WTC11 (cell line): ENCODE results near the gene SENP7. TPM values are rescaled to one million over a fixed set of nuclear protein-coding genes. Genes with fewer than 3 reads are reported as not detected.
A peak's percentile ranks its signal among the peaks of the same experiment; 100 is the strongest.

ENCODE experiments used
- ATAC-seq: fragments of 200-7000 bp; cut with Tn5 transposase; 2 replicates; pipeline ENCODE4 v1.10.0; 2021; ENCODE audit warnings: mild to moderate bottlenecking, moderate library complexity
- CTCF ChIA-PET: fragments of 300-600 bp; sonication (Branson Sonifier 250); formaldehyde crosslinking; loops from one replicate; lab custom pipeline; 2021; ENCODE audit warnings: antibody characterized with exemption; lab: Charles Lee
- POLR2A ChIA-PET: fragments of 350-600 bp; sonication (Branson Sonifier 250); formaldehyde crosslinking; loops from one replicate; lab custom pipeline; 2021; ENCODE audit warnings: antibody characterized with exemption; lab: Charles Lee
- DNase-seq: peaks from one replicate; pipeline ENCODE4 v3.0.0; 2021; ENCODE audit warnings: low spot score
- H3K27ac Mint-ChIP-seq: 2 replicates; pipeline ENCODE4 v1.8.0; 2021; ENCODE audit warnings: mixed read lengths
- H3K27me3 Mint-ChIP-seq: 2 replicates; pipeline ENCODE4 v1.8.0; 2021; ENCODE audit warnings: low read depth, mild to moderate bottlenecking, moderate library complexity, mixed read lengths
- H3K36me3 Mint-ChIP-seq: 2 replicates; pipeline ENCODE4 v1.8.0; 2021; ENCODE audit warnings: mixed read lengths
- H3K4me1 Mint-ChIP-seq: 2 replicates; pipeline ENCODE4 v1.8.0; 2022; ENCODE audit warnings: mixed read lengths
- H3K4me3 Mint-ChIP-seq: 2 replicates; pipeline ENCODE4 v1.8.0; 2021; ENCODE audit warnings: mild to moderate bottlenecking, moderate library complexity, mixed read lengths
- H3K9me3 Mint-ChIP-seq: 2 replicates; pipeline ENCODE4 v1.8.0; 2021; ENCODE audit warnings: mixed read lengths
- CBFB ChIP-seq: sonication (generic); formaldehyde crosslinking; IDR thresholded peaks from 2 replicates; pipeline ENCODE4 v1.8.1; 2022; ENCODE audit warnings: mild to moderate bottlenecking, low read depth, missing genetic modification reagents
- CREM ChIP-seq: sonication (generic); formaldehyde crosslinking; IDR thresholded peaks from 2 replicates; pipeline ENCODE4 v1.8.1; 2022; ENCODE audit warnings: mild to moderate bottlenecking, missing genetic modification reagents, moderate library complexity
- ELF4 ChIP-seq: sonication (generic); formaldehyde crosslinking; IDR thresholded peaks from 2 replicates; pipeline ENCODE4 v1.8.1; 2022; ENCODE audit warnings: low read depth, mild to moderate bottlenecking, moderate library complexity, missing genetic modification reagents
- FOXK1 ChIP-seq: sonication (generic); formaldehyde crosslinking; IDR thresholded peaks from 2 replicates; pipeline ENCODE4 v1.8.0; 2022; ENCODE audit warnings: mild to moderate bottlenecking, moderate library complexity, missing genetic modification reagents
- IRF2 ChIP-seq: sonication (generic); formaldehyde crosslinking; IDR thresholded peaks from 2 replicates; pipeline ENCODE4 v1.8.0; 2022; ENCODE audit warnings: low read depth, missing genetic modification reagents, borderline replicate concordance
- JUN ChIP-seq: sonication (generic); formaldehyde crosslinking; IDR thresholded peaks from 2 replicates; pipeline ENCODE4 v1.8.0; 2023; ENCODE audit warnings: mild to moderate bottlenecking, missing genetic modification reagents
- MYBL2 ChIP-seq: sonication (generic); formaldehyde crosslinking; IDR thresholded peaks from 2 replicates; pipeline ENCODE4 v1.8.1; 2023; ENCODE audit warnings: mild to moderate bottlenecking, moderate library complexity, missing genetic modification reagents
- NR3C1 ChIP-seq: sonication (generic); formaldehyde crosslinking; conservative IDR thresholded peaks from 2 replicates; pipeline ENCODE4 v1.8.1; 2023; ENCODE audit warnings: low read depth, mild to moderate bottlenecking, missing genetic modification reagents
- OVOL2 ChIP-seq: fragments of 250-450 bp; sonication (Bioruptor Pico); IDR thresholded peaks from 2 replicates; pipeline ENCODE4 v1.9.0; 2021; ENCODE audit warnings: mild to moderate bottlenecking, borderline replicate concordance
- RELA ChIP-seq: sonication (generic); formaldehyde crosslinking; IDR thresholded peaks from 2 replicates; pipeline ENCODE4 v1.8.1; 2022; ENCODE audit warnings: missing genetic modification reagents, mild to moderate bottlenecking, borderline replicate concordance
- SMAD4 ChIP-seq: sonication (generic); formaldehyde crosslinking; IDR thresholded peaks from 2 replicates; pipeline ENCODE4 v1.8.0; 2022; ENCODE audit warnings: mild to moderate bottlenecking, missing genetic modification reagents
- SOX15 ChIP-seq: fragments of 250-450 bp; sonication (Bioruptor Pico); IDR thresholded peaks from 2 replicates; pipeline ENCODE4 v1.9.0; 2021; ENCODE audit warnings: mild to moderate bottlenecking
- ZNF232 ChIP-seq: sonication (generic); formaldehyde crosslinking; IDR thresholded peaks from 2 replicates; pipeline ENCODE4 v1.8.0; 2022; ENCODE audit warnings: mild to moderate bottlenecking, missing genetic modification reagents
- ZNF263 ChIP-seq: sonication (generic); formaldehyde crosslinking; IDR thresholded peaks from 2 replicates; pipeline ENCODE4 v1.8.1; 2022; ENCODE audit warnings: low read depth, mild to moderate bottlenecking, moderate library complexity, missing genetic modification reagents
- total RNA-seq: library from RNA; stranded (reverse); gene quantifications from 3 replicates; pipeline ENCODE4 v1.2.3, GENCODE V29; 2021
- TF ChIP-seq, protein P1 (sequence below): fragments of 250-450 bp; sonication (Bioruptor Pico); IDR thresholded peaks from 2 replicates; pipeline ENCODE4 v1.9.0; 2021; ENCODE audit warnings: moderate library complexity, mild to moderate bottlenecking, inconsistent platforms, borderline replicate concordance
- TF ChIP-seq, protein P2 (sequence below): fragments of 250-450 bp; sonication (Bioruptor Pico); IDR thresholded peaks from 2 replicates; pipeline ENCODE4 v1.9.0; 2021; ENCODE audit warnings: mild to moderate bottlenecking
- TF ChIP-seq, protein P3 (sequence below): sonication (generic); formaldehyde crosslinking; IDR thresholded peaks from 2 replicates; pipeline ENCODE4 v1.8.0; 2022; ENCODE audit warnings: missing genetic modification reagents
- TF ChIP-seq, protein P4 (sequence below): sonication (generic); formaldehyde crosslinking; IDR thresholded peaks from 2 replicates; pipeline ENCODE4 v1.8.1; 2023; ENCODE audit warnings: mild to moderate bottlenecking, missing genetic modification reagents
- TF ChIP-seq, protein P5 (sequence below): fragments of 250-450 bp; sonication (Bioruptor Pico); conservative IDR thresholded peaks from 2 replicates; pipeline ENCODE4 v1.9.0; 2021; ENCODE audit warnings: mild to moderate bottlenecking
- TF ChIP-seq, protein P6 (sequence below): sonication (generic); formaldehyde crosslinking; IDR thresholded peaks from 2 replicates; pipeline ENCODE4 v1.8.0; 2022; ENCODE audit warnings: mild to moderate bottlenecking, missing genetic modification reagents
- TF ChIP-seq, protein P7 (sequence below): sonication (generic); formaldehyde crosslinking; IDR thresholded peaks from 2 replicates; pipeline ENCODE4 v1.8.1; 2023; ENCODE audit warnings: mild to moderate bottlenecking, missing genetic modification reagents, borderline replicate concordance

The SENP7 gene
- total RNA-seq, 1 experiment from 2014 or later: 10.5 TPM

DNA sequence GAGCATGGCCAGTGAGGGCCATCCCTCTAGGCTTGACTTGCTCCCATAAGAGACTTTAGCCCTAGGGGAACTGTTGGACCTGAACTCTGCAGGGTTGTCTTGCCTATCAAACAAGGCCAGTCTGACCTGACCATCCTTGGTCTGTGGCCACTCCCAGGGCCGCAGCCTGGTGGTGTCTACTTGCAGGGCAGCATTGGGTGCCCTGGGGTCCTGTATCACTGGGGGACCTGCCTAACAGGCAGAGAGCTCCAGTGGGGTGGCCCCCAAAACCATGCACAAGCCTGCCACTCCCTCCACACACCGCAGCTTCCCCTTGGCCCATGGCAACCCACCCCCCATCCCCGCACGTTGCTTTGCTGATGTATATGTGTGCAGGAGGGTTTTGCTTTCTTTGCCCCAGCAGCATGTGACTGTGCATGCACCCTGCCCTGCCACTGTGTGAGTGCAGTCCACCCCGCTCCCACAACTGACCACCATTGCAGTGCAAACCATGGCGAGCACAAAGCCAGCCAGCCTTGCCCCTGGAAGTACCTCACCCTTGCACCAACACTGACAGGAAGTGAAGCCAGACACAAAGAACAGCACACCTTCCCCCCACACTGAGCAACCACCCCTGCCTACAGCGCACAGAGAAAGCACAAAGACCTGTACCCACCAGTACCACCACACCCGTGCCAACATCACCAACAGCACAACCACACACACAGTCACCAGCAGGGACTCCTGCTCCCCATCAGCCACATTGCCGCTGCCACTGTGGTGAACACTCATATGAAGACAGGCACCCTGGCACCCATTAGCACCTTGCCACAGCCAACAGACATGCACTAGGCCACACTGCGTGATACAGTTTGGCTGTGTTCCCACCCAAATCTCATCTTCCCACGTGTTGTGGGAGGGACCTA is 88.8 kb downstream of the SENP7 start:
- Mint-ChIP-seq H3K36me3 (peaks cover 17% of the 10 kb centered on the region), H3K4me1 (no peaks in the 10 kb centered on the region), H3K27ac (peak overlapping the region; percentile 9; the same call in 1 of the 2 replicates), H3K9me3 (peaks cover 49% of the 10 kb centered on the region)
- ChIA-PET CTCF (no interaction called here), POLR2A (interaction anchor here (0.6 kb wide), 1 partner anchor 599 kb away, joined by 3 read pairs; no protein-coding TSS in a partner anchor)
- TF ChIP-seq RELA (CRISPR knock-in tag) (no peak), CBFB (no peak), SMAD4 (no peak), SOX15 (no peak), FOXK1 (CRISPR knock-in tag) (no peak), ELF4 (CRISPR knock-in tag) (no peak), ZNF232 (CRISPR knock-in tag) (no peak), NR3C1 (CRISPR knock-in tag) (no peak), MYBL2 (no peak), CREM (no peak), IRF2 (CRISPR knock-in tag) (no peak)
- TF ChIP-seq, protein P1, sequence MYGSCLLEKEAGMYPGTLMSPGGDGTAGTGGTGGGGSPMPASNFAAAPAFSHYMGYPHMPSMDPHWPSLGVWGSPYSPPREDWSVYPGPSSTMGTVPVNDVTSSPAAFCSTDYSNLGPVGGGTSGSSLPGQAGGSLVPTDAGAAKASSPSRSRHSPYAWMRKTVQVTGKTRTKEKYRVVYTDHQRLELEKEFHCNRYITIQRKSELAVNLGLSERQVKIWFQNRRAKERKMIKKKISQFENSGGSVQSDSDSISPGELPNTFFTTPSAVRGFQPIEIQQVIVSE (CRISPR knock-in tag): no peak
- TF ChIP-seq, protein P2, sequence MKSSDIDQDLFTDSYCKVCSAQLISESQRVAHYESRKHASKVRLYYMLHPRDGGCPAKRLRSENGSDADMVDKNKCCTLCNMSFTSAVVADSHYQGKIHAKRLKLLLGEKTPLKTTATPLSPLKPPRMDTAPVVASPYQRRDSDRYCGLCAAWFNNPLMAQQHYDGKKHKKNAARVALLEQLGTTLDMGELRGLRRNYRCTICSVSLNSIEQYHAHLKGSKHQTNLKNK (CRISPR knock-in tag): no peak
- TF ChIP-seq, protein P3, sequence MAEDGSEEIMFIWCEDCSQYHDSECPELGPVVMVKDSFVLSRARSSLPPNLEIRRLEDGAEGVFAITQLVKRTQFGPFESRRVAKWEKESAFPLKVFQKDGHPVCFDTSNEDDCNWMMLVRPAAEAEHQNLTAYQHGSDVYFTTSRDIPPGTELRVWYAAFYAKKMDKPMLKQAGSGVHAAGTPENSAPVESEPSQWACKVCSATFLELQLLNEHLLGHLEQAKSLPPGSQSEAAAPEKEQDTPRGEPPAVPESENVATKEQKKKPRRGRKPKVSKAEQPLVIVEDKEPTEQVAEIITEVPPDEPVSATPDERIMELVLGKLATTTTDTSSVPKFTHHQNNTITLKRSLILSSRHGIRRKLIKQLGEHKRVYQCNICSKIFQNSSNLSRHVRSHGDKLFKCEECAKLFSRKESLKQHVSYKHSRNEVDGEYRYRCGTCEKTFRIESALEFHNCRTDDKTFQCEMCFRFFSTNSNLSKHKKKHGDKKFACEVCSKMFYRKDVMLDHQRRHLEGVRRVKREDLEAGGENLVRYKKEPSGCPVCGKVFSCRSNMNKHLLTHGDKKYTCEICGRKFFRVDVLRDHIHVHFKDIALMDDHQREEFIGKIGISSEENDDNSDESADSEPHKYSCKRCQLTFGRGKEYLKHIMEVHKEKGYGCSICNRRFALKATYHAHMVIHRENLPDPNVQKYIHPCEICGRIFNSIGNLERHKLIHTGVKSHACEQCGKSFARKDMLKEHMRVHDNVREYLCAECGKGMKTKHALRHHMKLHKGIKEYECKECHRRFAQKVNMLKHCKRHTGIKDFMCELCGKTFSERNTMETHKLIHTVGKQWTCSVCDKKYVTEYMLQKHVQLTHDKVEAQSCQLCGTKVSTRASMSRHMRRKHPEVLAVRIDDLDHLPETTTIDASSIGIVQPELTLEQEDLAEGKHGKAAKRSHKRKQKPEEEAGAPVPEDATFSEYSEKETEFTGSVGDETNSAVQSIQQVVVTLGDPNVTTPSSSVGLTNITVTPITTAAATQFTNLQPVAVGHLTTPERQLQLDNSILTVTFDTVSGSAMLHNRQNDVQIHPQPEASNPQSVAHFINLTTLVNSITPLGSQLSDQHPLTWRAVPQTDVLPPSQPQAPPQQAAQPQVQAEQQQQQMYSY (CRISPR knock-in tag): no peak
- TF ChIP-seq, all 79 proteins: peak for 0
- Mint-ChIP-seq H3K27me3 (no peaks in the 10 kb centered on the region), H3K4me3 (no peak overlapping the region)
- DNase-seq: no peak
- no peak for ATAC-seq

DNA sequence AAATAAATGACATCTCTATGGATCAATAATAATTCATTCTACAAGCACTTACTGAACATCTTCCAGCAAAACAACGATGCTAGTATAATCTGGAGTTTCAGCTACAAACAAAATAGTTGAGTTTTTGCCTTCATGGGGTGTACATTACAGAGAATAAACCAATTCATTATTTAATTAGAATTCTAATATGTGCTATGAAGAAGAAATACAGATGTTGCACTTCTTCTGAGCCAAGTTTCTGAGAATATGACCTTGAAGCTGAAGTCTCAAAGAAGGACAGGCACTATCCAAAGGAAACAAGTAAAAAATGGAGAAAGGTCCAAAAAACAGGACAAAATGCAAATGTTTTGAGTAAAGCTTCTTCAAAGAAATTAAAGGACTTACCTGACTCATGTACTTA is 94.2 kb downstream of the SENP7 start:
- Mint-ChIP-seq H3K36me3 (peaks cover 7% of the 10 kb centered on the region; the same call in 1 of the 2 replicates), H3K9me3 (peaks cover 13% of the 10 kb centered on the region), H3K27me3 (no peaks in the 10 kb centered on the region), H3K27ac (no peak overlapping the region), H3K4me1 (no peaks in the 10 kb centered on the region), H3K4me3 (no peak overlapping the region)
- no peak for ATAC-seq
- POLR2A ChIA-PET: no interaction called here
- CTCF ChIA-PET: no interaction called here
- no peak for DNase-seq
- TF ChIP-seq, protein P4, sequence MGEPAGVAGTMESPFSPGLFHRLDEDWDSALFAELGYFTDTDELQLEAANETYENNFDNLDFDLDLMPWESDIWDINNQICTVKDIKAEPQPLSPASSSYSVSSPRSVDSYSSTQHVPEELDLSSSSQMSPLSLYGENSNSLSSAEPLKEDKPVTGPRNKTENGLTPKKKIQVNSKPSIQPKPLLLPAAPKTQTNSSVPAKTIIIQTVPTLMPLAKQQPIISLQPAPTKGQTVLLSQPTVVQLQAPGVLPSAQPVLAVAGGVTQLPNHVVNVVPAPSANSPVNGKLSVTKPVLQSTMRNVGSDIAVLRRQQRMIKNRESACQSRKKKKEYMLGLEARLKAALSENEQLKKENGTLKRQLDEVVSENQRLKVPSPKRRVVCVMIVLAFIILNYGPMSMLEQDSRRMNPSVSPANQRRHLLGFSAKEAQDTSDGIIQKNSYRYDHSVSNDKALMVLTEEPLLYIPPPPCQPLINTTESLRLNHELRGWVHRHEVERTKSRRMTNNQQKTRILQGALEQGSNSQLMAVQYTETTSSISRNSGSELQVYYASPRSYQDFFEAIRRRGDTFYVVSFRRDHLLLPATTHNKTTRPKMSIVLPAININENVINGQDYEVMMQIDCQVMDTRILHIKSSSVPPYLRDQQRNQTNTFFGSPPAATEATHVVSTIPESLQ (CRISPR knock-in tag): no peak
- TF ChIP-seq, protein P5, sequence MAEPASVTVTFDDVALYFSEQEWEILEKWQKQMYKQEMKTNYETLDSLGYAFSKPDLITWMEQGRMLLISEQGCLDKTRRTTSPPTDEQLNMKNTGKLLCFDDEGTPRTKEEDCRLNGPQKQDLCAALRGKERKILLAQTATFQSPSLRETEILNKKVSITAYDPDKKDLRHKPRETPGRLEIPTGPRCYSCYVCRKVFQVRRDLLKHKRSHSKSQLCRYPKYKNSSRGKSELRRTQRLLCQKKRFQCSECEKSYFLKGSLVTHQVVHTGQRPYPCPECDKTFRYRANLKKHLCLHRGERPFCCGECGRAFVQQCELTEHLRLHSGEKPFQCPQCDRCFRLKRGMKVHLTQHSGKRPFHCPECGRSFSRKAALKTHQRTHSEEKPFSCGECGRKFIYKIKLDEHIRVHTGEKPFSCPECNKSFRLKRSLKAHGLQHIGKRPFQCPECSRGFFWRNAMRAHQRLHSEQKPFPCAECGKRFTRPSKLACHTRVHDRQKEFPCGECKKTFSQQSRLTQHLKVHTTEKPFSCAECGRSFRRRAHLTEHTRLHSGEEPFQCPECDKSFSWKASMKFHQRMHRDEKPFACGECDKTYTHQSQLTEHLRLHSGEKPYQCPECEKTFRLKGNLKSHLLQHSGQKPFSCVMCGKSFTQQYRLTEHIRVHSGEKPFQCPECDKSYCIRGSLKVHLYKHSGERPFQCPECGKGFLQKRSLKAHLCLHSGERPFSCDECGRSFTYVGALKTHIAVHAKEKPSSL (CRISPR knock-in tag): no peak
- TF ChIP-seq ZNF263 (CRISPR knock-in tag) (no peak), ELF4 (CRISPR knock-in tag) (no peak), IRF2 (CRISPR knock-in tag) (no peak), OVOL2 (no peak), JUN (CRISPR knock-in tag) (no peak)
- TF ChIP-seq, protein P6, sequence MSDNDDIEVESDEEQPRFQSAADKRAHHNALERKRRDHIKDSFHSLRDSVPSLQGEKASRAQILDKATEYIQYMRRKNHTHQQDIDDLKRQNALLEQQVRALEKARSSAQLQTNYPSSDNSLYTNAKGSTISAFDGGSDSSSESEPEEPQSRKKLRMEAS (CRISPR knock-in tag): no peak
- TF ChIP-seq, protein P7, sequence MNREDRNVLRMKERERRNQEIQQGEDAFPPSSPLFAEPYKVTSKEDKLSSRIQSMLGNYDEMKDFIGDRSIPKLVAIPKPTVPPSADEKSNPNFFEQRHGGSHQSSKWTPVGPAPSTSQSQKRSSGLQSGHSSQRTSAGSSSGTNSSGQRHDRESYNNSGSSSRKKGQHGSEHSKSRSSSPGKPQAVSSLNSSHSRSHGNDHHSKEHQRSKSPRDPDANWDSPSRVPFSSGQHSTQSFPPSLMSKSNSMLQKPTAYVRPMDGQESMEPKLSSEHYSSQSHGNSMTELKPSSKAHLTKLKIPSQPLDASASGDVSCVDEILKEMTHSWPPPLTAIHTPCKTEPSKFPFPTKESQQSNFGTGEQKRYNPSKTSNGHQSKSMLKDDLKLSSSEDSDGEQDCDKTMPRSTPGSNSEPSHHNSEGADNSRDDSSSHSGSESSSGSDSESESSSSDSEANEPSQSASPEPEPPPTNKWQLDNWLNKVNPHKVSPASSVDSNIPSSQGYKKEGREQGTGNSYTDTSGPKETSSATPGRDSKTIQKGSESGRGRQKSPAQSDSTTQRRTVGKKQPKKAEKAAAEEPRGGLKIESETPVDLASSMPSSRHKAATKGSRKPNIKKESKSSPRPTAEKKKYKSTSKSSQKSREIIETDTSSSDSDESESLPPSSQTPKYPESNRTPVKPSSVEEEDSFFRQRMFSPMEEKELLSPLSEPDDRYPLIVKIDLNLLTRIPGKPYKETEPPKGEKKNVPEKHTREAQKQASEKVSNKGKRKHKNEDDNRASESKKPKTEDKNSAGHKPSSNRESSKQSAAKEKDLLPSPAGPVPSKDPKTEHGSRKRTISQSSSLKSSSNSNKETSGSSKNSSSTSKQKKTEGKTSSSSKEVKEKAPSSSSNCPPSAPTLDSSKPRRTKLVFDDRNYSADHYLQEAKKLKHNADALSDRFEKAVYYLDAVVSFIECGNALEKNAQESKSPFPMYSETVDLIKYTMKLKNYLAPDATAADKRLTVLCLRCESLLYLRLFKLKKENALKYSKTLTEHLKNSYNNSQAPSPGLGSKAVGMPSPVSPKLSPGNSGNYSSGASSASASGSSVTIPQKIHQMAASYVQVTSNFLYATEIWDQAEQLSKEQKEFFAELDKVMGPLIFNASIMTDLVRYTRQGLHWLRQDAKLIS (CRISPR knock-in tag): no peak
- TF ChIP-seq, all 79 proteins: peak for 0
